Endothelial cell (in vitro differentiated cells): ENCODE measurements around the gene ZFTA. TPM values are rescaled to one million over a fixed set of nuclear protein-coding genes. Genes with fewer than 3 reads are reported as not detected.
A peak's percentile ranks its signal among the peaks of the same experiment; 100 is the strongest.

Experiments
- DNase-seq: peaks from one replicate; pipeline ENCODE4 v3.0.0; 2021; ENCODE audit warnings: low spot score
- H3K27ac Mint-ChIP-seq: one replicate; pipeline ENCODE4 v1.8.0; 2021; ENCODE audit warnings: mixed read lengths, inconsistent platforms; ENCODE audit not compliant: unreplicated experiment
- H3K27me3 Mint-ChIP-seq: one replicate; pipeline ENCODE4 v1.8.0; 2021; ENCODE audit warnings: mild to moderate bottlenecking, moderate library complexity, mixed read lengths, inconsistent platforms; ENCODE audit not compliant: unreplicated experiment
- H3K36me3 Mint-ChIP-seq: one replicate; pipeline ENCODE4 v1.8.0; 2021; ENCODE audit warnings: mild to moderate bottlenecking, low read depth, mixed read lengths, inconsistent platforms; ENCODE audit not compliant: unreplicated experiment
- H3K4me1 Mint-ChIP-seq: one replicate; pipeline ENCODE4 v1.8.0; 2021; ENCODE audit warnings: mild to moderate bottlenecking, mixed read lengths, inconsistent platforms; ENCODE audit not compliant: unreplicated experiment
- H3K4me3 Mint-ChIP-seq: one replicate; pipeline ENCODE4 v1.8.0; 2021; ENCODE audit warnings: mild to moderate bottlenecking, mixed read lengths, inconsistent platforms; ENCODE audit not compliant: unreplicated experiment
- H3K9me3 Mint-ChIP-seq: one replicate; pipeline ENCODE4 v1.8.0; 2021; ENCODE audit warnings: mixed read lengths, inconsistent platforms; ENCODE audit not compliant: unreplicated experiment
- total RNA-seq: library from RNA; stranded (reverse); fragmentation: NEBNext Ultra II Directional; extraction: Animal tissue kit (Norgen Biotek cat#: 25700); gene quantifications from one replicate; pipeline ENCODE4 v1.2.1, GENCODE V29; 2021; ENCODE audit not compliant: unreplicated experiment
- TF ChIP-seq, protein P1 (sequence below): fragments of 200-600 bp; sonication (generic); IDR thresholded peaks from one replicate; pipeline ENCODE4 v1.5.0; 2021; ENCODE audit warnings: antibody characterized with exemption; ENCODE audit not compliant: unreplicated experiment

ZFTA gene
- total RNA-seq, 1 donor from 2014 or later = 41.1 TPM

GRCh38 chr11:63738720-63739360, 29.7 kb downstream of the ZFTA start:
- peak overlapping the region; percentile 12 for H3K4me3 Mint-ChIP-seq
- TF ChIP-seq, protein P1, sequence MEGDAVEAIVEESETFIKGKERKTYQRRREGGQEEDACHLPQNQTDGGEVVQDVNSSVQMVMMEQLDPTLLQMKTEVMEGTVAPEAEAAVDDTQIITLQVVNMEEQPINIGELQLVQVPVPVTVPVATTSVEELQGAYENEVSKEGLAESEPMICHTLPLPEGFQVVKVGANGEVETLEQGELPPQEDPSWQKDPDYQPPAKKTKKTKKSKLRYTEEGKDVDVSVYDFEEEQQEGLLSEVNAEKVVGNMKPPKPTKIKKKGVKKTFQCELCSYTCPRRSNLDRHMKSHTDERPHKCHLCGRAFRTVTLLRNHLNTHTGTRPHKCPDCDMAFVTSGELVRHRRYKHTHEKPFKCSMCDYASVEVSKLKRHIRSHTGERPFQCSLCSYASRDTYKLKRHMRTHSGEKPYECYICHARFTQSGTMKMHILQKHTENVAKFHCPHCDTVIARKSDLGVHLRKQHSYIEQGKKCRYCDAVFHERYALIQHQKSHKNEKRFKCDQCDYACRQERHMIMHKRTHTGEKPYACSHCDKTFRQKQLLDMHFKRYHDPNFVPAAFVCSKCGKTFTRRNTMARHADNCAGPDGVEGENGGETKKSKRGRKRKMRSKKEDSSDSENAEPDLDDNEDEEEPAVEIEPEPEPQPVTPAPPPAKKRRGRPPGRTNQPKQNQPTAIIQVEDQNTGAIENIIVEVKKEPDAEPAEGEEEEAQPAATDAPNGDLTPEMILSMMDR = peak; percentile 97
- peaks cover 2% of the 10 kb centered on the region for H3K27me3 Mint-ChIP-seq
- H3K4me1 Mint-ChIP-seq = peaks cover 2% of the 10 kb centered on the region
- no peaks in the 10 kb centered on the region for H3K9me3 Mint-ChIP-seq
- no peaks in the 10 kb centered on the region for H3K36me3 Mint-ChIP-seq
- peak; percentile 71 for DNase-seq
- peak overlapping the region; percentile 95 for H3K27ac Mint-ChIP-seq

GRCh38 chr11:63737718-63738117, 30.9 kb downstream of the ZFTA start:
- H3K4me1 Mint-ChIP-seq = peaks cover 2% of the 10 kb centered on the region
- H3K4me3 Mint-ChIP-seq = no peak overlapping the region
- no peaks in the 10 kb centered on the region for H3K9me3 Mint-ChIP-seq
- TF ChIP-seq, protein P1 = no peak
- H3K27ac Mint-ChIP-seq = peak overlapping the region; percentile 75
- H3K36me3 Mint-ChIP-seq = no peaks in the 10 kb centered on the region
- DNase-seq = no peak
- H3K27me3 Mint-ChIP-seq = peaks cover 2% of the 10 kb centered on the region

- H3K27ac Mint-ChIP-seq = no peak overlapping the region
- TF ChIP-seq, protein P1 = no peak
These were observed 31.7 kb downstream of the ZFTA start for GRCh38 chr11:63736864-63737263.

GRCh38 chr11:63729326-63729725, 39.2 kb downstream of the ZFTA start:
- Mint-ChIP-seq H3K4me3 (no peak overlapping the region), H3K27me3 (peaks cover 2% of the 10 kb centered on the region), H3K27ac (no peak overlapping the region), H3K4me1 (no peaks in the 10 kb centered on the region), H3K36me3 (no peaks in the 10 kb centered on the region), H3K9me3 (no peaks in the 10 kb centered on the region)
- DNase-seq = no peak
- TF ChIP-seq, protein P1 = no peak

More at GRCh38 chr11:63736864-63737263, 31.7 kb downstream of the ZFTA start:
- Mint-ChIP-seq H3K4me3 (no peak overlapping the region), H3K27me3 (peaks cover 2% of the 10 kb centered on the region), H3K36me3 (no peaks in the 10 kb centered on the region), H3K9me3 (no peaks in the 10 kb centered on the region), H3K4me1 (peaks cover 2% of the 10 kb centered on the region)
- no peak for DNase-seq

DNA sequence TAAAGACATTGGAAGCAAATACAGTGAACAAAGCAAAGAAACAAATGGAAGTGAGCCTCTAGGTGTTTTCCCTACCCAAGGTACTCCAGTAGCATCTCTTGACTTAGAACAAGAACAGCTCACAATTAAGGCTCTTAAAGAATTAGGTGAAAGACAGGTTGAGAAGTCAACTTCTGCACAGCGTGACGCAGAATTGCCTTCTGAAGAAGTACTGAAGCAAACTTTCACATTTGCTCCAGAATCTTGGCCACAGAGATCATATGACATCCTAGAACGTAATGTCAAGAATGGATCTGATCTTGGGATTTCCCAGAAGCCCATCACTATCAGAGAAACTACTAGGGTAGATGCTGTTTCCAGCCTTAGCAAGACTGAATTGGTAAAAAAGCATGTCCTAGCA, 48.0 kb downstream of the ZFTA start:
- no peaks in the 10 kb centered on the region for H3K36me3 Mint-ChIP-seq
- H3K9me3 Mint-ChIP-seq = no peaks in the 10 kb centered on the region
- no peaks in the 10 kb centered on the region for H3K4me1 Mint-ChIP-seq
- no peak for DNase-seq
- TF ChIP-seq, protein P1 = no peak
- no peak overlapping the region for H3K4me3 Mint-ChIP-seq
- H3K27me3 Mint-ChIP-seq = no peaks in the 10 kb centered on the region
- no peak overlapping the region for H3K27ac Mint-ChIP-seq
